Stomach (tissue), 4 donors: ENCODE results near the gene THOC2.

Experiments
- EP300 ChIP-seq: sonication (generic); formaldehyde crosslinking; IDR thresholded peaks from one replicate; pipeline ENCODE4 v1.6.1; 2017; ENCODE audit warnings: antibody characterized with exemption
- POLR2A ChIP-seq, 4 donors: fragments of 450-650 bp; IDR thresholded peaks; one replicate each; pipeline ENCODE4 v1.6.1; 2016; ENCODE audit warnings: antibody characterized with exemption in 4 of 4, control low read depth in 2 of 4, mild to moderate bottlenecking in 1 of 4, moderate library complexity in 1 of 4
- TF ChIP-seq, protein P1 (sequence below), 7 experiments: fragments of 450-650 bp in 4 of 7; fragments of 200-600 bp in 3 of 7; sonication (generic) in 3 of 7; IDR thresholded peaks; one replicate each; pipeline ENCODE4 v1.5.1; 2016 to 2019; ENCODE audit warnings: antibody characterized with exemption in 7 of 7, control low read depth in 2 of 7, mild to moderate bottlenecking in 1 of 7

- TF ChIP-seq, protein P1, sequence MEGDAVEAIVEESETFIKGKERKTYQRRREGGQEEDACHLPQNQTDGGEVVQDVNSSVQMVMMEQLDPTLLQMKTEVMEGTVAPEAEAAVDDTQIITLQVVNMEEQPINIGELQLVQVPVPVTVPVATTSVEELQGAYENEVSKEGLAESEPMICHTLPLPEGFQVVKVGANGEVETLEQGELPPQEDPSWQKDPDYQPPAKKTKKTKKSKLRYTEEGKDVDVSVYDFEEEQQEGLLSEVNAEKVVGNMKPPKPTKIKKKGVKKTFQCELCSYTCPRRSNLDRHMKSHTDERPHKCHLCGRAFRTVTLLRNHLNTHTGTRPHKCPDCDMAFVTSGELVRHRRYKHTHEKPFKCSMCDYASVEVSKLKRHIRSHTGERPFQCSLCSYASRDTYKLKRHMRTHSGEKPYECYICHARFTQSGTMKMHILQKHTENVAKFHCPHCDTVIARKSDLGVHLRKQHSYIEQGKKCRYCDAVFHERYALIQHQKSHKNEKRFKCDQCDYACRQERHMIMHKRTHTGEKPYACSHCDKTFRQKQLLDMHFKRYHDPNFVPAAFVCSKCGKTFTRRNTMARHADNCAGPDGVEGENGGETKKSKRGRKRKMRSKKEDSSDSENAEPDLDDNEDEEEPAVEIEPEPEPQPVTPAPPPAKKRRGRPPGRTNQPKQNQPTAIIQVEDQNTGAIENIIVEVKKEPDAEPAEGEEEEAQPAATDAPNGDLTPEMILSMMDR (IDR thresholded peaks at IDR 0.05) = no peak
- no peak for TF ChIP-seq EP300
- TF ChIP-seq POLR2A (IDR thresholded peaks at IDR 0.05) = no peak
Measured at GRCh38 chrX:123756320-123756719, 23.5 kb upstream of the THOC2 start.
